ENCODE results near the gene HEATR5A. TPM values are rescaled to one million over a fixed set of nuclear protein-coding genes. Genes with fewer than 3 reads are reported as not detected.
A peak's percentile ranks its signal among the peaks of the same experiment; 100 is the strongest.
"Not testable (repeated sequence)": the region's sequence is repeated elsewhere in the genome, so short reads cannot be mapped to it uniquely, and the experiment has no call there.

Gene HEATR5A
- total RNA-seq = 40.7 TPM

GRCh38 chr14:31420319-31421111 lies at the start of gene HEATR5A:
TSS of gene HEATR5A (minus strand) at chr14:31420550. CDS start at chr14:31402975, 17,575 bp downstream.
- H3K27ac ChIP-seq (ENCODE audit: low read depth, low read length) = peak within 1 kb of the TSS; percentile 93
- no peaks in the 10 kb centered on the region for H3K9me3 ChIP-seq (ENCODE audit: control insufficient read depth in 3 of 3, low read length in 3 of 3)
- H3K4me3 ChIP-seq (ENCODE audit: low read length in 3 of 3) = peak within 1 kb of the TSS; percentile 94 to 99 (median 98)
- H3K4me1 ChIP-seq (ENCODE audit: control insufficient read depth in 3 of 3, insufficient read depth in 3 of 3, low read length in 3 of 3) = peaks cover 4 to 9% (median 6%) of the 10 kb centered on the region in 3 donors
- peaks cover 0 to 2% (median 0%) of the 10 kb centered on the region in 3 donors for H3K36me3 ChIP-seq (ENCODE audit: control insufficient read depth in 3 of 3, insufficient read depth in 3 of 3, low read length in 3 of 3)
- H3K27me3 ChIP-seq (ENCODE audit: control insufficient read depth in 3 of 3, insufficient read depth in 3 of 3, low read length in 3 of 3) = no peaks in the 10 kb centered on the region
- H3K9ac ChIP-seq (ENCODE audit: low read depth in 1 of 3, low read length in 3 of 3) = peak within 1 kb of the TSS; percentile 95 to 97 (median 96)

- Histone ChIP-seq H3K4me1 (ENCODE audit: control insufficient read depth in 3 of 3, insufficient read depth in 3 of 3, low read length in 3 of 3) (no peaks in the 10 kb centered on the region), H3K36me3 (ENCODE audit: control insufficient read depth in 3 of 3, insufficient read depth in 3 of 3, low read length in 3 of 3) (no peaks in the 10 kb centered on the region), H3K27me3 (ENCODE audit: control insufficient read depth in 3 of 3, insufficient read depth in 3 of 3, low read length in 3 of 3) (no peaks in the 10 kb centered on the region), H3K9me3 (ENCODE audit: control insufficient read depth in 3 of 3, low read length in 3 of 3) (no peaks in the 10 kb centered on the region), H3K27ac (ENCODE audit: low read depth, low read length) (no peak overlapping the region), H3K4me3 (ENCODE audit: low read length in 3 of 3) (no peak overlapping the region), H3K9ac (ENCODE audit: low read depth in 1 of 3, low read length in 3 of 3) (no peak overlapping the region)
Measured at GRCh38 chr14:31466554-31466953, 46.2 kb upstream of the HEATR5A start.

- Histone ChIP-seq H3K4me3 (ENCODE audit: low read length in 3 of 3) (no peak overlapping the region), H3K36me3 (ENCODE audit: control insufficient read depth in 3 of 3, insufficient read depth in 3 of 3, low read length in 3 of 3) (no peaks in the 10 kb centered on the region), H3K9ac (ENCODE audit: low read depth in 1 of 3, low read length in 3 of 3) (no peak overlapping the region), H3K4me1 (ENCODE audit: control insufficient read depth in 3 of 3, insufficient read depth in 3 of 3, low read length in 3 of 3) (no peaks in the 10 kb centered on the region), H3K9me3 (ENCODE audit: control insufficient read depth in 3 of 3, low read length in 3 of 3) (no peaks in the 10 kb centered on the region), H3K27me3 (ENCODE audit: control insufficient read depth in 3 of 3, insufficient read depth in 3 of 3, low read length in 3 of 3) (no peaks in the 10 kb centered on the region), H3K27ac (ENCODE audit: low read depth, low read length) (no peak overlapping the region)
Measured at GRCh38 chr14:31465111-31465510, 44.8 kb upstream of the HEATR5A start.

- not testable (repeated sequence) for H3K27ac ChIP-seq (ENCODE audit: low read depth, low read length); H3K27me3 ChIP-seq (ENCODE audit: control insufficient read depth in 3 of 3, insufficient read depth in 3 of 3, low read length in 3 of 3); H3K9me3 ChIP-seq (ENCODE audit: control insufficient read depth in 3 of 3, low read length in 3 of 3); H3K36me3 ChIP-seq (ENCODE audit: control insufficient read depth in 3 of 3, insufficient read depth in 3 of 3, low read length in 3 of 3); H3K4me1 ChIP-seq (ENCODE audit: control insufficient read depth in 3 of 3, insufficient read depth in 3 of 3, low read length in 3 of 3); H3K9ac ChIP-seq (ENCODE audit: low read depth in 1 of 3, low read length in 3 of 3); H3K4me3 ChIP-seq (ENCODE audit: low read length in 3 of 3)
Measured at GRCh38 chr14:31462450-31462849, 42.1 kb upstream of the HEATR5A start.

GRCh38 chr14:31461545-31461944 lies 41.2 kb upstream of the HEATR5A start:
- peaks cover 0 to 10% (median 2%) of the 10 kb centered on the region in 3 donors for H3K4me1 ChIP-seq (ENCODE audit: control insufficient read depth in 3 of 3, insufficient read depth in 3 of 3, low read length in 3 of 3)
- H3K27me3 ChIP-seq (ENCODE audit: control insufficient read depth in 3 of 3, insufficient read depth in 3 of 3, low read length in 3 of 3) = no peaks in the 10 kb centered on the region
- no peak overlapping the region for H3K9ac ChIP-seq (ENCODE audit: low read depth in 1 of 3, low read length in 3 of 3)
- no peaks in the 10 kb centered on the region for H3K9me3 ChIP-seq (ENCODE audit: control insufficient read depth in 3 of 3, low read length in 3 of 3)
- H3K36me3 ChIP-seq (ENCODE audit: control insufficient read depth in 3 of 3, insufficient read depth in 3 of 3, low read length in 3 of 3) = no peaks in the 10 kb centered on the region
- H3K4me3 ChIP-seq (ENCODE audit: low read length in 3 of 3) = no peak overlapping the region
- H3K27ac ChIP-seq (ENCODE audit: low read depth, low read length) = no peak overlapping the region

- H3K27ac ChIP-seq (ENCODE audit: low read depth, low read length) = peak overlapping the region; percentile 89
Measured at GRCh38 chr14:31457665-31458659, 37.6 kb upstream of the HEATR5A start.

GRCh38 chr14:31456841-31457664 lies 36.7 kb upstream of the HEATR5A start, which contains the start of gene DTD2:
TSS of gene DTD2 (minus strand) at chr14:31457506. CDS start at chr14:31457393, 113 bp downstream.
- Histone ChIP-seq H3K4me3 (ENCODE audit: low read length in 3 of 3) (peak within 1 kb of the TSS; percentile 73 to 96 (median 88)), H3K27ac (ENCODE audit: low read depth, low read length) (peak within 1 kb of the TSS; percentile 89), H3K36me3 (ENCODE audit: control insufficient read depth in 3 of 3, insufficient read depth in 3 of 3, low read length in 3 of 3) (peaks cover 0 to 10% (median 4%) of the 10 kb centered on the region in 3 donors), H3K4me1 (ENCODE audit: control insufficient read depth in 3 of 3, insufficient read depth in 3 of 3, low read length in 3 of 3) (peaks cover 0 to 14% (median 5%) of the 10 kb centered on the region in 3 donors), H3K9me3 (ENCODE audit: control insufficient read depth in 3 of 3, low read length in 3 of 3) (no peaks in the 10 kb centered on the region), H3K9ac (ENCODE audit: low read depth in 1 of 3, low read length in 3 of 3) (peak within 1 kb of the TSS; percentile 88 to 92 (median 91)), H3K27me3 (ENCODE audit: control insufficient read depth in 3 of 3, insufficient read depth in 3 of 3, low read length in 3 of 3) (no peaks in the 10 kb centered on the region)

More at GRCh38 chr14:31457665-31458659, 37.6 kb upstream of the HEATR5A start:
- H3K9ac ChIP-seq (ENCODE audit: low read depth in 1 of 3, low read length in 3 of 3) = peak overlapping the region; percentile 60 to 75 (median 66)
- H3K4me3 ChIP-seq (ENCODE audit: low read length in 3 of 3) = peak overlapping the region; percentile 8 to 96 (median 65)
- peaks cover 0 to 2% (median 0%) of the 10 kb centered on the region in 3 donors for H3K36me3 ChIP-seq (ENCODE audit: control insufficient read depth in 3 of 3, insufficient read depth in 3 of 3, low read length in 3 of 3)
- H3K9me3 ChIP-seq (ENCODE audit: control insufficient read depth in 3 of 3, low read length in 3 of 3) = no peaks in the 10 kb centered on the region
- no peaks in the 10 kb centered on the region for H3K27me3 ChIP-seq (ENCODE audit: control insufficient read depth in 3 of 3, insufficient read depth in 3 of 3, low read length in 3 of 3)
- H3K4me1 ChIP-seq (ENCODE audit: control insufficient read depth in 3 of 3, insufficient read depth in 3 of 3, low read length in 3 of 3) = peaks cover 0 to 14% (median 5%) of the 10 kb centered on the region in 3 donors

- no peaks in the 10 kb centered on the region for H3K27me3 ChIP-seq (ENCODE audit: control insufficient read depth in 3 of 3, insufficient read depth in 3 of 3, low read length in 3 of 3)
- no peak overlapping the region for H3K9ac ChIP-seq (ENCODE audit: low read depth in 1 of 3, low read length in 3 of 3)
- no peaks in the 10 kb centered on the region for H3K4me1 ChIP-seq (ENCODE audit: control insufficient read depth in 3 of 3, insufficient read depth in 3 of 3, low read length in 3 of 3)
- no peak overlapping the region for H3K27ac ChIP-seq (ENCODE audit: low read depth, low read length)
- H3K36me3 ChIP-seq (ENCODE audit: control insufficient read depth in 3 of 3, insufficient read depth in 3 of 3, low read length in 3 of 3) = peaks cover 0 to 33% (median 21%) of the 10 kb centered on the region in 3 donors
- H3K9me3 ChIP-seq (ENCODE audit: control insufficient read depth in 3 of 3, low read length in 3 of 3) = no peaks in the 10 kb centered on the region
- H3K4me3 ChIP-seq (ENCODE audit: low read length in 3 of 3) = no peak overlapping the region
Measured at GRCh38 chr14:31449971-31450610, 29.7 kb upstream of the HEATR5A start.

GRCh38 chr14:31449136-31449535 lies 28.8 kb upstream of the HEATR5A start:
- peaks cover 0 to 33% (median 21%) of the 10 kb centered on the region in 3 donors for H3K36me3 ChIP-seq (ENCODE audit: control insufficient read depth in 3 of 3, insufficient read depth in 3 of 3, low read length in 3 of 3)
- no peaks in the 10 kb centered on the region for H3K4me1 ChIP-seq (ENCODE audit: control insufficient read depth in 3 of 3, insufficient read depth in 3 of 3, low read length in 3 of 3)
- H3K9ac ChIP-seq (ENCODE audit: low read depth in 1 of 3, low read length in 3 of 3) = no peak overlapping the region
- no peak overlapping the region for H3K4me3 ChIP-seq (ENCODE audit: low read length in 3 of 3)
- H3K27me3 ChIP-seq (ENCODE audit: control insufficient read depth in 3 of 3, insufficient read depth in 3 of 3, low read length in 3 of 3) = no peaks in the 10 kb centered on the region
- H3K9me3 ChIP-seq (ENCODE audit: control insufficient read depth in 3 of 3, low read length in 3 of 3) = no peaks in the 10 kb centered on the region
- no peak overlapping the region for H3K27ac ChIP-seq (ENCODE audit: low read depth, low read length)

Measured in skeletal muscle tissue (tissue), 4 donors.